CD4-positive, alpha-beta T cell treated with Interferon alpha-2 for 1 hour (primary cell): Measurements from ENCODE around the gene PALLD.

ENCODE experiments used
- DNase-seq, 2 donors: peaks; one replicate each; pipeline ENCODE4 v3.0.0-alpha.2; 2020 to 2022

PALLD gene

GRCh38 chr4:168623484-168623883 is 126.6 kb downstream of the PALLD start:
- no peak for DNase-seq

- no peak for DNase-seq
Observed at GRCh38 chr4:168628251-168628650, 131.4 kb downstream of the PALLD start.

- no peak for DNase-seq
Observed at GRCh38 chr4:168629566-168629965, 132.7 kb downstream of the PALLD start.

- no peak for DNase-seq
Observed at GRCh38 chr4:168630445-168631187, 133.8 kb downstream of the PALLD start.

GRCh38 chr4:168631241-168632162 is 134.7 kb downstream of the PALLD start:
- no peak for DNase-seq

GRCh38 chr4:168632301-168632725 is 135.5 kb downstream of the PALLD start:
- no peak for DNase-seq

- no peak for DNase-seq
Observed at GRCh38 chr4:168633064-168633463, 136.2 kb downstream of the PALLD start.

- DNase-seq, result no peak
Observed at GRCh38 chr4:168633496-168633895, 136.6 kb downstream of the PALLD start.

- DNase-seq, result peak in 1 of 2 donors; percentile 1
Observed at GRCh38 chr4:168634276-168634802, 137.5 kb downstream of the PALLD start.

- no peak for DNase-seq
Observed at GRCh38 chr4:168636040-168636439, 139.2 kb downstream of the PALLD start.

GRCh38 chr4:168636506-168637196 is 139.8 kb downstream of the PALLD start:
- DNase-seq, result no peak

GRCh38 chr4:168637872-168638756 is 141.3 kb downstream of the PALLD start:
- no peak for DNase-seq

- no peak for DNase-seq
Observed at GRCh38 chr4:168639914-168640313, 143.1 kb downstream of the PALLD start.

GRCh38 chr4:168641811-168642140 is 144.9 kb downstream of the PALLD start:
- no peak for DNase-seq

GRCh38 chr4:168642591-168642990 is 145.7 kb downstream of the PALLD start:
- no peak for DNase-seq

GRCh38 chr4:168643111-168643795 is 146.4 kb downstream of the PALLD start:
- no peak for DNase-seq

- DNase-seq, result no peak
Observed at GRCh38 chr4:168643796-168644159, 146.9 kb downstream of the PALLD start.

- DNase-seq, result no peak
Observed at GRCh38 chr4:168646001-168646768, 149.3 kb downstream of the PALLD start.

GRCh38 chr4:168647646-168648375 is 151.0 kb downstream of the PALLD start:
- DNase-seq, result no peak

- no peak for DNase-seq
Observed at GRCh38 chr4:168648494-168648893, 151.6 kb downstream of the PALLD start.
